PFSK-1 (cell line): ENCODE measurements around the gene FAM171A2. TPM values are rescaled to one million over a fixed set of nuclear protein-coding genes. Genes with fewer than 3 reads are reported as not detected.

Source experiments
- FOXP2 ChIP-seq: optimal IDR thresholded peaks from 2 replicates; pipeline ENCODE3; 2011; ENCODE audit warnings: borderline replicate concordance, control low read depth, inconsistent platforms; ENCODE audit not compliant: insufficient read depth; ENCODE audit errors: extremely low read length, extremely low read depth
- POLR2AphosphoS5 ChIP-seq: IDR thresholded peaks from 2 replicates; pipeline ENCODE4 v1.6.1; 2012; ENCODE audit warnings: low read depth, mild to moderate bottlenecking, control low read depth, low read length, moderate library complexity
- SIN3A ChIP-seq: IDR thresholded peaks from 2 replicates; pipeline ENCODE4 v1.6.1; 2012; ENCODE audit warnings: mild to moderate bottlenecking, low read length, moderate library complexity, borderline replicate concordance; ENCODE audit not compliant: insufficient read depth
- TAF1 ChIP-seq: IDR thresholded peaks from 2 replicates; pipeline ENCODE4 v1.6.1; 2012; ENCODE audit warnings: low read length, control low read depth, borderline replicate concordance; ENCODE audit not compliant: insufficient read depth
- polyA plus RNA-seq: library from polyadenylated mRNA; unstranded; fragments of >200 nt; gene quantifications from one replicate; pipeline ENCODE4 v1.2.1, GENCODE V29; 2012; ENCODE audit warnings: low read depth, missing spikeins; ENCODE audit not compliant: insufficient read length
- TF ChIP-seq, protein P1 (sequence below), 2 experiments: IDR thresholded peaks; 2 replicates each; pipeline versions ENCODE4 v1.6.1 to v1.8.0; 2011 to 2012; ENCODE audit warnings: low read depth in 2 of 2, low read length in 2 of 2, control low read depth in 1 of 2, inconsistent platforms in 1 of 2, mild to moderate bottlenecking in 1 of 2, moderate library complexity in 1 of 2; ENCODE audit not compliant: insufficient read depth in 1 of 2

FAM171A2 gene
- 27.6 TPM for polyA plus RNA-seq

DNA sequence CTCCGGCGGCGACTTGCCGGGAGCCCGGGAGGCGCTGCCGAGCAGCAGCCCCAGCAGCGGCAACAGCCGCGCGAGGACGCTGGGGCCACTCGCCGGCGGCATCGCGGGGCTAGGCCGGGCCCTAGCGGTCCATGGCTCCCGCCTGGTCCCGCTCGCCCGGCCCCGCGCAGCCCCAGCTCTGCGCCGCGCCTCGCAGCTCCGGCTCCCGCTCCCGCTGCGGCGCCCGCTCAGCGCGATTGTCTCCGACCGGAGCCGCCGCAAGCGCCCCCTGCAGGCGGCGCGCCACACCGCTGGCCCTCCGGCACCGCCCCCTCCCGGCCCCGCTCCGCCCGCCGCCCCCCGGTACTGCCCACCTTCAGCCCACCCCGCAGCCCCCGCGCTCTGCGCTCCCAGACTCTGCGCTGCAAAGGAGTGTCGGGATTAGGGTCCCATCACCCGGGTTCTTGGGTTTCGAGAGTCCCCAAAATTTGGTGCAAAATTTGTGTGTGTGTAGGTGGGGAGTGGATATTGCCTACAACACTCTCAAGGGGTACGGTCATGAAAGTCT lies at the start of gene FAM171A2:
FAM171A2 (minus strand) TSS at position 241 of the 547 bp plus-strand sequence; CDS start at position 102, 139 bp downstream.
- TF ChIP-seq SIN3A (no peak), FOXP2 (peak; percentile 52), TAF1 (no peak), POLR2AphosphoS5 (no peak)
- TF ChIP-seq, protein P1, sequence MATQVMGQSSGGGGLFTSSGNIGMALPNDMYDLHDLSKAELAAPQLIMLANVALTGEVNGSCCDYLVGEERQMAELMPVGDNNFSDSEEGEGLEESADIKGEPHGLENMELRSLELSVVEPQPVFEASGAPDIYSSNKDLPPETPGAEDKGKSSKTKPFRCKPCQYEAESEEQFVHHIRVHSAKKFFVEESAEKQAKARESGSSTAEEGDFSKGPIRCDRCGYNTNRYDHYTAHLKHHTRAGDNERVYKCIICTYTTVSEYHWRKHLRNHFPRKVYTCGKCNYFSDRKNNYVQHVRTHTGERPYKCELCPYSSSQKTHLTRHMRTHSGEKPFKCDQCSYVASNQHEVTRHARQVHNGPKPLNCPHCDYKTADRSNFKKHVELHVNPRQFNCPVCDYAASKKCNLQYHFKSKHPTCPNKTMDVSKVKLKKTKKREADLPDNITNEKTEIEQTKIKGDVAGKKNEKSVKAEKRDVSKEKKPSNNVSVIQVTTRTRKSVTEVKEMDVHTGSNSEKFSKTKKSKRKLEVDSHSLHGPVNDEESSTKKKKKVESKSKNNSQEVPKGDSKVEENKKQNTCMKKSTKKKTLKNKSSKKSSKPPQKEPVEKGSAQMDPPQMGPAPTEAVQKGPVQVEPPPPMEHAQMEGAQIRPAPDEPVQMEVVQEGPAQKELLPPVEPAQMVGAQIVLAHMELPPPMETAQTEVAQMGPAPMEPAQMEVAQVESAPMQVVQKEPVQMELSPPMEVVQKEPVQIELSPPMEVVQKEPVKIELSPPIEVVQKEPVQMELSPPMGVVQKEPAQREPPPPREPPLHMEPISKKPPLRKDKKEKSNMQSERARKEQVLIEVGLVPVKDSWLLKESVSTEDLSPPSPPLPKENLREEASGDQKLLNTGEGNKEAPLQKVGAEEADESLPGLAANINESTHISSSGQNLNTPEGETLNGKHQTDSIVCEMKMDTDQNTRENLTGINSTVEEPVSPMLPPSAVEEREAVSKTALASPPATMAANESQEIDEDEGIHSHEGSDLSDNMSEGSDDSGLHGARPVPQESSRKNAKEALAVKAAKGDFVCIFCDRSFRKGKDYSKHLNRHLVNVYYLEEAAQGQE (IDR thresholded peaks at IDR 0.05; ENCODE audit: insufficient read depth in 1 of 2, low read depth in 2 of 2, low read length in 2 of 2): no peak

DNA sequence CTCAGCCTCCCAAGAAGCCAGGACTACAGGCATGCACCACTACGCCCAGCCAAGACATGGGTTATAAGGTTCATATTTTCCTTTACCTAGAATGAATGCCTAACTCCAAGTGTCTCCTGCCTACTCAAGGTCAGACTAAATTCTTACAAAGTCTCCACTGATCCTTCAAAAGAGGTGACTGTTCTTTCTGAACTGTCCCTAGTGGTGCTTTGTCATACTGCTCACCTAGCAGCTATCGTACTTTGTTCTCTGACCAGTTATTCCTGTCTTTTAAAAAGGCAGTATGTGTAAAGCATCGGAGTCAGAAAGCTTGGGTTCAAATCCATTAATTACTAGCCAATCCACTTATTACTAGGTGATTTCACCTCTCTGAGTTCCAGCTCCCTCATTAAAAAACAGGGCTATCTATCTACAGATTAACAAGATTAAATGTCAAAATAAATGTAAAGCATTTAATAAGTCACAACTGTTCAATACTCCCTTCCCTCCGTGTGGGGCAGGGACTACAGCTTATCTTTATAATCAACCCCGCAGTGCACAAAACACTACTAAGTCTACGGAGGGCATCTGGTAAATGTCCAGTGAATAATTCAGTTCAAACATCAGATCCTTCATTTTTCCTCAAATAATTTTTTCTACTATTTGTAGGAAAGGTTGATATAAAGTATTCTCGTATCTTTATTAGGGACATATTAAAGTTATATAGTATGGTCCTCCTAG lies 45.8 kb upstream of the FAM171A2 start:
- no peak for TF ChIP-seq FOXP2

DNA sequence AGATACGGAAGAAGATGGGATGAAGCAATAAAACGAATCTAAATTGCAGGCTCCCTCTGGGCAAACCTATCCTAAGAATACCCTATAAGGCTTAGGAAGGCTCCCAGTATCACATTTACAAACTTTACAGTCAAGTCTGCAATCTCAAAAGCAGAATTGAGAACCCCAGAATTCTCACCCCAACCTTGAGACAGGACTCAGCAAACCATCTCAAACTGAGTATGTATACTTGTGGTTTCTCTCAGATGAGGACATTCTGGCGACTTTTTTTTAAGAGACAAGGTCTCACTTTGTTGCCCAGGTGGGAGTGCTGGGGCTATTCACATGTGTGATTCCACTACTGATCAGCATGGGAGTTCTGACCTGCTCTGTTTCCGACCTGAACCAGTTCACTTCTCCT lies 45.1 kb upstream of the FAM171A2 start:
- no peak for TF ChIP-seq TAF1
- no peak for TF ChIP-seq SIN3A
- no peak for TF ChIP-seq FOXP2

DNA sequence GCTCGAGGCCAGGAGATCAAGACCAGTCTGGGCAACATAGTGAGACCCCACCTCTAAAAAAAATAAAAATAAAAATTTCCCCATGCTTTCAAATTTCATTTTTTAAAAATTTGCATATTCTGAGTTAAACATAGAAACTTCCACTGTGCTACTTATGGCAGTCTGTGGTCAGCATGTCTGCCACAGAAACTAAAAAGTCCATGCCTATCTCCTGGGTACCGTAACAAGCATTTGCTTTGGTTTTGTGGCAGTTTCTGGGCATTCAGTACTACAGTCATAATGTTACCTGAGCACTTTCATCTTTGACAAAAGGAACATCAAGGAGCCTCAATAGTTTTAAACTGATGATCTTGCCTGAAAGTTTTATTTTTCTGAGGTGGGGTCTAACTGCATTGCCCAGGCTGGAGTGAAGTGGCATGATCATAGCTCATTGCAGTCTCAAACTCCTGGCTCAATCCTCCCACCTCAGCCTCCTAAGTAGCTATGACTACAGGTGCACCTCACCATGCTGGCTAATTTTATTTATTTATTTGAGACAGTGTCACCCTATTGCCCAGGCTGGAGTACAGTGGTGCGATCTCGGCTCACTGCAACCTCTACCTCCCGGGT lies 39.0 kb upstream of the FAM171A2 start:
- TF ChIP-seq FOXP2 (no peak), SIN3A (no peak), POLR2AphosphoS5 (no peak), TAF1 (no peak)
- TF ChIP-seq, protein P1 (IDR thresholded peaks at IDR 0.05; ENCODE audit: insufficient read depth in 1 of 2, low read depth in 2 of 2, low read length in 2 of 2): no peak

DNA sequence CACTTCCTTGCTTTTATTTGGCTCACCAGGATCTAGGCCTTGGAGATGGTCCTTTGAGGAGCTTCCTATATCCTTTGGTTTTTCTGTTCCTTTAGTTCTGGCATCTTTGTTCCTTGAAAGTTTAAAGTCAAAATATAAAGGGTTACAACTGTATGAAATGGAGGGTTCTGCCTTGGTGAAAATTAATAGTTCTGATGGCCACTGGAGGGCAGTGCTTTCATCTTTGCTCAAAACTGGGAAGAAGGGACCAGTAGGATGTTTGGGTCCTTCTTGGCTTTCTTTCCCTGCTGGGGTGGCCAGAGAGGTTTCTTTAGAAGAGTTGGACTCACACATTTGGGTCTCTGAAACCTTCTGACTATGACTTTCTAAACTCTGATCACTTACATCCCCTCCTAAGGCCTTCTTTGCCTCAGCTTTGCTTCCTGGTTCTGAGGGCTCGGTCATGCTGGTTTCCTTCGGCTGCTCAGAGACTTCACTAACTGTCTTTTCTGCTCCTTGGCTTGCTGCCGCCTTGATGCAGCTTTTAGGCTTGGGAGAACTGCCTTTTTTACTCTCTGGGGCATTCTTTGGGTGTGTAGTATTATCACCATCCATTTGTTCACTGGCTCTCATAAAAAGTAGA lies 36.7 kb upstream of the FAM171A2 start:
- no peak for TF ChIP-seq POLR2AphosphoS5
- no peak for TF ChIP-seq SIN3A
- no peak for TF ChIP-seq TAF1
- TF ChIP-seq FOXP2: no peak

DNA sequence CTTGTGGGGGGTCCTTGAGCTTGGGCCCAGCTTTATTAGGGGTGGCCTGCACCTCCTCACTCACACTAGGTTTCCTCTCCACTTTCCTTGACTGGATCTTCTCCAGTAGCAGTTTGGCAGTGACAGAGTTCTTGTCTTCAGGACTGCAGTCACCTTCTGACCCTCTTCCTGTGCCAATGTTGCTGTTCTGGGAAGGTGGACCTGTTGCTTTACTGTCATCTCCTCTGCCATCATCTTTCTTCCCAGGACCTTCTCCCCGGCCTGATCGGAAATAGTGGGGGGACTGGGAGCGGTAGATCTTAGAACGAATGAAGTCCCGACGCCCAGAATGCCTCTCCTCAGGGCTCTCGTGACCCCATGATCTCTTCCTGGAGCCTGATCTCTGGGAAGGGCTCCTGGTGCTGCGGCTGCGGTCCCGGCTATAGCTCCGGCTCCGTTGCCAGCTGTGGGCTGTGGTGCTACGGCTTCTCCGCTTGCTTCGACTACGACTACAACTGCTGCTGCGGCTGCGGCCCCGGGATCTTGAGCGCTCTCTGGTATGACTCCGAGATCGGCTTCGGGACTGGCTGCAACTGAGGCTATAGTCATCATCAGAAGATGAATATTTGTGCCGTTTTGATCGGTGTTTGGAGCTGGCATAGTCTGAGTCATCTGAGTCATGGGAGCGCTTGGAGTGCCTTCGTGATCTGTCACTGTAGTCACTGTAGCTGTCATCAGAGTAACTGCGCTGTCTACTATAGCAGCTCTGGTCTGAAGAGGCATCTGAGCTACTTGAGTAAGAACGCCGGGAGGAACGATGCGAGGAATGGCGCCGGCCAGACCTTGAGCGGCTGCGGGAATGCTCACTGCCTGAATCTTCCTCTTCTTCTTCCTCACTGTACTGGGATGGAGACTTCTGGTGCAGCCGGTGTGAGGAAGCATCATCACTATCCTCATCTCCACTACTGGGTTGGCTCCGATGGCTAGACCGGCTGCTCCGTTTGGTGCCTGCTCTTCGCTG lies 35.3 kb upstream of the FAM171A2 start:
- no peak for TF ChIP-seq FOXP2
